Heart left ventricle (tissue), 13 donors: ENCODE results near the gene BOK.

ENCODE experiments used
- CTCF ChIP-seq, 12 donors: fragments of 200-600 bp; sonication (generic) in 4 of 12; IDR thresholded peaks; one replicate each; pipeline versions ENCODE4 v1.5.0 to v1.8.0; 2018 to 2022; ENCODE audit warnings: antibody characterized with exemption in 12 of 12, mild to moderate bottlenecking in 5 of 12
- POLR2A ChIP-seq, 2 donors: fragments of 450-650 bp; IDR thresholded peaks; one replicate each; pipeline ENCODE4 v1.6.1; 2017; ENCODE audit warnings: antibody characterized with exemption in 2 of 2, mild to moderate bottlenecking in 2 of 2, moderate library complexity in 2 of 2
- donor health status: ischemic (EF 13 %, LVEDD 7.1; RV severe dilation, severe dysfunction).
- donor health status: DM: no; HTN: yes; CAD: no.
- donor health status: DM: no; HTN: no; CAD: no.
- donor health status: ischemic (EF 25% LVEDD 6.9; RV normal size, moderate dysfunction).
- donor health status: ischemic (EF 25% LVEDD 5.7; RV mildly dilated, moderate dysfunction).
- donor health status: ischemic (EF 35%, LVEDD 5.7; RV mildly dilated, moderate dysfunction).
- donor health status: nonischemic (EF 11% LVEDD 7.7; RV severe dilation, severe dysfunction).
- donor health status: DM: yes; HTN: yes; CAD: no.
- donor health status: PGD.
- donor health status: ischemic (EF 29% LVEDD 5.4; RV normal size, mild dysfunction).
- donor health status: nonischemic (EF 23%, LVEDD 6.1; RV moderate dilation, normal function).

GRCh38 chr2:241563031-241563507 lies 4.5 kb downstream of the BOK start:
- no peak for TF ChIP-seq CTCF (IDR thresholded peaks at IDR 0.05)
- no peak for TF ChIP-seq POLR2A (IDR thresholded peaks at IDR 0.05)
